GM19351 (cell line): ENCODE results near the gene ADAM22.

ENCODE experiments used
- ATAC-seq: cut with Tn5 transposase; IDR thresholded peaks from one replicate; pipeline ENCODE4 v1.9.1; 2021; ENCODE audit warnings: mild to moderate bottlenecking, moderate library complexity; ENCODE audit not compliant: unreplicated experiment

The ADAM22 gene

GRCh38 chr7:88037050-88037449, 103.0 kb downstream of the ADAM22 start:
- no peak for ATAC-seq

- ATAC-seq: no peak
Measured at GRCh38 chr7:88040694-88041093, 106.6 kb downstream of the ADAM22 start.

- no peak for ATAC-seq
Measured at GRCh38 chr7:88041583-88041982, 107.5 kb downstream of the ADAM22 start.

- peak; percentile 48 for ATAC-seq
Measured at GRCh38 chr7:88042157-88042556, 108.1 kb downstream of the ADAM22 start.

GRCh38 chr7:88042803-88043202, 108.8 kb downstream of the ADAM22 start:
- no peak for ATAC-seq

GRCh38 chr7:88044069-88044468, 110.0 kb downstream of the ADAM22 start:
- ATAC-seq: no peak

- ATAC-seq: no peak
Measured at GRCh38 chr7:88046839-88047573, 113.0 kb downstream of the ADAM22 start.

- ATAC-seq: no peak
Measured at GRCh38 chr7:88057655-88058054, 123.6 kb downstream of the ADAM22 start.

GRCh38 chr7:88062238-88062637, 128.2 kb downstream of the ADAM22 start:
- ATAC-seq: no peak

- no peak for ATAC-seq
Measured at GRCh38 chr7:88069093-88069492, 135.0 kb downstream of the ADAM22 start.

- ATAC-seq: peak; percentile 88
Measured at GRCh38 chr7:88071994-88072714, 138.1 kb downstream of the ADAM22 start.

GRCh38 chr7:88072715-88073055, 138.6 kb downstream of the ADAM22 start:
- ATAC-seq: peak; percentile 39

GRCh38 chr7:88073626-88074025, 139.6 kb downstream of the ADAM22 start:
- no peak for ATAC-seq

- no peak for ATAC-seq
Measured at GRCh38 chr7:88075216-88075615, 141.2 kb downstream of the ADAM22 start.

GRCh38 chr7:88083883-88084282, 149.8 kb downstream of the ADAM22 start:
- ATAC-seq: no peak

- ATAC-seq: no peak
Measured at GRCh38 chr7:88089561-88089960, 155.5 kb downstream of the ADAM22 start.

- no peak for ATAC-seq
Measured at GRCh38 chr7:88090240-88090639, 156.2 kb downstream of the ADAM22 start.

- peak; percentile 64 for ATAC-seq
Measured at GRCh38 chr7:88090671-88091070, 156.6 kb downstream of the ADAM22 start.

- no peak for ATAC-seq
Measured at GRCh38 chr7:88091988-88092675, 158.1 kb downstream of the ADAM22 start.

- ATAC-seq: no peak
Measured at GRCh38 chr7:88092676-88092999, 158.6 kb downstream of the ADAM22 start.

- ATAC-seq: no peak
Measured at GRCh38 chr7:88101769-88102168, 167.7 kb downstream of the ADAM22 start.

- no peak for ATAC-seq
Measured at GRCh38 chr7:88102675-88103074, 168.6 kb downstream of the ADAM22 start.
